ENCODE results near the gene GLIS2. TPM values are rescaled to one million over a fixed set of nuclear protein-coding genes. Genes with fewer than 3 reads are reported as not detected.

The GLIS2 gene
- total and polyA plus RNA-seq, 4 experiments from 2014 or later = 0.08 TPM; not detected in 3

- Mint-ChIP-seq H3K36me3 (peaks cover 0 to 3% of the 10 kb centered on the region in 2 donors), H3K27me3 (no peaks in the 10 kb centered on the region), H3K9me3 (peaks cover 0 to 3% (median 0%) of the 10 kb centered on the region in 8 donors), H3K4me1 (peaks cover 17 to 33% (median 20%) of the 10 kb centered on the region in 4 donors), H3K4me3 (peak overlapping the region; percentile 86 to 97 (median 92)), H3K27ac (peak overlapping the region; percentile 96 to 100 (median 99))
- CTCF ChIA-PET (ENCODE audit: partially characterized antibody) = interaction anchor here (0.6 to 7.5 kb wide), 5 partner anchors 17 to 166 kb away, joined by 3 to 53 read pairs (median 13); no protein-coding TSS in a partner anchor
- POLR2A ChIA-PET (ENCODE audit: partially characterized antibody) = interaction anchor here (0.7 to 3.8 kb wide), 5 partner anchors 9 to 53 kb away, joined by 3 to 56 read pairs (median 3); partner anchors contain the start of gene TFAP4
- no peaks in the 10 kb centered on the region for H3K27me3 ChIP-seq (ENCODE audit: insufficient read depth, low read length)
- peak overlapping the region; percentile 76 for H3K27ac ChIP-seq (ENCODE audit: low read depth, low read length)
- no peaks in the 10 kb centered on the region for H3K36me3 ChIP-seq (ENCODE audit: insufficient read depth, low read length)
- intact Hi-C loops (cut with micrococcal nuclease) = loop anchor here (1.0 to 5.0 kb wide), 6 partner anchors 24 to 651 kb away; partner anchors contain the start of genes PAM16, SEC14L5 and TFAP4
- H3K9me3 ChIP-seq (ENCODE audit: control insufficient read depth in 1 of 2, low read length in 2 of 2) = no peaks in the 10 kb centered on the region
- peaks cover 18% of the 10 kb centered on the region for H3K4me1 ChIP-seq (ENCODE audit: insufficient read depth, low read length)
- DNase-seq = peak; percentile 45 to 83 (median 49)
- peak overlapping the region; percentile 42 to 46 for H3K4me3 ChIP-seq (ENCODE audit: low read length in 2 of 2)
Measured at GRCh38 chr16:4306470-4307214, 9.2 kb upstream of the GLIS2 start.

GRCh38 chr16:4307215-4308037 lies 8.4 kb upstream of the GLIS2 start:
- CTCF ChIA-PET (ENCODE audit: partially characterized antibody) = interaction anchor here (0.6 to 7.5 kb wide), 9 partner anchors 11 to 165 kb away, joined by 3 to 53 read pairs (median 5); partner anchors contain the start of gene TFAP4
- POLR2A ChIA-PET (ENCODE audit: partially characterized antibody) = interaction anchor here (0.9 to 3.8 kb wide), 5 partner anchors 12 to 461 kb away, joined by 3 to 56 read pairs (median 6); partner anchors contain the start of gene TFAP4
- DNase-seq = peak; percentile 97 to 99 (median 98)
- intact Hi-C loops (cut with micrococcal nuclease) = loop anchor here (1.0 to 5.0 kb wide), 6 partner anchors 23 to 650 kb away; partner anchors contain the start of genes PAM16, SEC14L5 and TFAP4
- Mint-ChIP-seq H3K4me1 (peaks cover 17 to 33% (median 20%) of the 10 kb centered on the region in 4 donors), H3K27me3 (no peaks in the 10 kb centered on the region), H3K9me3 (peaks cover 0 to 3% (median 0%) of the 10 kb centered on the region in 8 donors), H3K4me3 (peak overlapping the region; percentile 87 to 97 (median 92)), H3K36me3 (peaks cover 0 to 3% of the 10 kb centered on the region in 2 donors), H3K27ac (peak overlapping the region; percentile 96 to 100 (median 99))
- no peaks in the 10 kb centered on the region for H3K27me3 ChIP-seq (ENCODE audit: insufficient read depth, low read length)
- H3K9me3 ChIP-seq (ENCODE audit: control insufficient read depth in 1 of 2, low read length in 2 of 2) = no peaks in the 10 kb centered on the region
- H3K4me3 ChIP-seq (ENCODE audit: low read length in 2 of 2) = peak overlapping the region; percentile 47 to 85
- no peaks in the 10 kb centered on the region for H3K36me3 ChIP-seq (ENCODE audit: insufficient read depth, low read length)
- H3K27ac ChIP-seq (ENCODE audit: low read depth, low read length) = peak overlapping the region; percentile 76
- H3K4me1 ChIP-seq (ENCODE audit: insufficient read depth, low read length) = peaks cover 18% of the 10 kb centered on the region

- Histone ChIP-seq H3K4me1 (ENCODE audit: insufficient read depth, low read length) (peaks cover 21% of the 10 kb centered on the region), H3K27ac (ENCODE audit: low read depth, low read length) (no peak overlapping the region), H3K36me3 (ENCODE audit: insufficient read depth, low read length) (no peaks in the 10 kb centered on the region), H3K9me3 (ENCODE audit: control insufficient read depth in 1 of 2, low read length in 2 of 2) (no peaks in the 10 kb centered on the region), H3K4me3 (ENCODE audit: low read length in 2 of 2) (no peak overlapping the region), H3K27me3 (ENCODE audit: insufficient read depth, low read length) (no peaks in the 10 kb centered on the region)
- H3K4me1 Mint-ChIP-seq = peaks cover 20 to 33% (median 23%) of the 10 kb centered on the region in 4 donors
- DNase-seq = peak in 1 of 5 donors; percentile 33
- peaks cover 3% of the 10 kb centered on the region in 2 donors for H3K27me3 Mint-ChIP-seq
- H3K4me3 Mint-ChIP-seq = peak overlapping the region in 7 of 8 donors; percentile 12 to 87 (median 36)
- intact Hi-C loops (cut with micrococcal nuclease) = loop anchor here (5.0 kb wide), 1 partner anchor 648 kb away; the partner anchor contains the start of gene SEC14L5
- H3K27ac Mint-ChIP-seq = peak overlapping the region; percentile 47 to 100 (median 79)
- ChIA-PET POLR2A (ENCODE audit: partially characterized antibody) (interaction anchor here (1.0 to 1.8 kb wide), 3 partner anchors 19 to 38 kb away, joined by 4 to 6 read pairs (median 5); partner anchors contain the start of gene TFAP4), CTCF (ENCODE audit: partially characterized antibody) (interaction anchor here (0.6 to 7.5 kb wide), 13 partner anchors 11 to 191 kb away, joined by 3 to 53 read pairs (median 5); partner anchors contain the start of gene TFAP4)
- H3K9me3 Mint-ChIP-seq = peaks cover 0 to 3% (median 0%) of the 10 kb centered on the region in 8 donors
- peaks cover 0 to 3% of the 10 kb centered on the region in 2 donors for H3K36me3 Mint-ChIP-seq
Measured at GRCh38 chr16:4309102-4309832, 6.6 kb upstream of the GLIS2 start.

DNA sequence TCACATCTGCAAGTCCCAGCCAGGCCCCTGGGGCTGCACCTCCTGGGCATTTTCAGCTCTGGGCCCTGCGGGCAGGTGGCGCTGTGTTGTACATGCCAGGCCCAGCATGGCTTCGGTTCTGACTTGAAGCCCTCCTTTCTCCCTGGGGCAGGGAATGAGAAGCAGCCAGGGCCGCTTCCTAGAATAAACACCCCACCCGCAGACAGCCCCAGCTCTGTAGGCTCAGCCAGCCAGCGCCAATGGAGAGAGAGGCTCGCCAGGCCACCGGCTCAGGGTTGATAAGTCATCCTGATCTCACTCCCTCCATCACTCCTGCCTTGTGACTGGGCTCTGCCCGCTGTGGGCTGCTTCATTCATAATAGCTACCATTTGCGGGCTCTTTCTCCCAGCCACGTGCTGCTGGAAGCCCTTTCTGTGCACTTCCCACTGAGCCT lies 6.0 kb upstream of the GLIS2 start:
- H3K27me3 ChIP-seq (ENCODE audit: insufficient read depth, low read length) = no peaks in the 10 kb centered on the region
- Mint-ChIP-seq H3K9me3 (peaks cover 0 to 3% (median 0%) of the 10 kb centered on the region in 8 donors), H3K27ac (peak overlapping the region in 6 of 7 donors; percentile 1 to 100 (median 61)), H3K36me3 (peaks cover 0 to 5% of the 10 kb centered on the region in 2 donors), H3K27me3 (peaks cover 6 to 9% of the 10 kb centered on the region in 2 donors), H3K4me3 (peak overlapping the region in 1 of 8 donors; percentile 52), H3K4me1 (peaks cover 25 to 38% (median 28%) of the 10 kb centered on the region in 4 donors)
- no peaks in the 10 kb centered on the region for H3K9me3 ChIP-seq (ENCODE audit: control insufficient read depth in 1 of 2, low read length in 2 of 2)
- H3K4me1 ChIP-seq (ENCODE audit: insufficient read depth, low read length) = peaks cover 27% of the 10 kb centered on the region
- intact Hi-C loops (cut with micrococcal nuclease) = loop anchor here (5.0 kb wide), 1 partner anchor 647 kb away; the partner anchor contains the start of gene SEC14L5
- no peaks in the 10 kb centered on the region for H3K36me3 ChIP-seq (ENCODE audit: insufficient read depth, low read length)
- no peak overlapping the region for H3K27ac ChIP-seq (ENCODE audit: low read depth, low read length)
- POLR2A ChIA-PET (ENCODE audit: partially characterized antibody) = interaction anchor here (1.0 to 1.8 kb wide), 3 partner anchors 18 to 38 kb away, joined by 4 to 6 read pairs (median 5); partner anchors contain the start of gene TFAP4
- DNase-seq = peak; percentile 41 to 69 (median 50)
- CTCF ChIA-PET (ENCODE audit: partially characterized antibody) = interaction anchor here (1.0 to 7.5 kb wide), 11 partner anchors 8 to 190 kb away, joined by 3 to 53 read pairs (median 5); no protein-coding TSS in a partner anchor
- no peak overlapping the region for H3K4me3 ChIP-seq (ENCODE audit: low read length in 2 of 2)

GRCh38 chr16:4313563-4314531 lies 2.0 kb upstream of the GLIS2 start:
- Histone ChIP-seq H3K27me3 (ENCODE audit: insufficient read depth, low read length) (no peaks in the 10 kb centered on the region), H3K36me3 (ENCODE audit: insufficient read depth, low read length) (no peaks in the 10 kb centered on the region), H3K9me3 (ENCODE audit: control insufficient read depth in 1 of 2, low read length in 2 of 2) (no peaks in the 10 kb centered on the region), H3K4me3 (ENCODE audit: low read length in 2 of 2) (no peak overlapping the region), H3K4me1 (ENCODE audit: insufficient read depth, low read length) (peaks cover 16% of the 10 kb centered on the region), H3K27ac (ENCODE audit: low read depth, low read length) (no peak overlapping the region)
- H3K27ac Mint-ChIP-seq = peak overlapping the region in 4 of 7 donors; percentile 29 to 82 (median 60)
- peaks cover 10 to 17% (median 12%) of the 10 kb centered on the region in 4 donors for H3K4me1 Mint-ChIP-seq
- DNase-seq = peak in 2 of 5 donors; percentile 15 to 28
- POLR2A ChIA-PET (ENCODE audit: partially characterized antibody) = no interaction called here
- H3K9me3 Mint-ChIP-seq = no peaks in the 10 kb centered on the region
- peaks cover 0 to 2% of the 10 kb centered on the region in 2 donors for H3K36me3 Mint-ChIP-seq
- CTCF ChIA-PET (ENCODE audit: partially characterized antibody) = interaction anchor here (1.0 kb wide), 1 partner anchor 60 kb away, joined by 3 read pairs; no protein-coding TSS in a partner anchor
- intact Hi-C loops (cut with micrococcal nuclease) = no loop called here
- H3K27me3 Mint-ChIP-seq = peaks cover 7 to 11% of the 10 kb centered on the region in 2 donors
- H3K4me3 Mint-ChIP-seq = peak overlapping the region in 7 of 8 donors; percentile 89 to 99 (median 93)
